Suppressor macrophage treated with lipopolysaccharide for 4 hours (primary cell): ENCODE measurements around the gene ST7L.
"Not testable (repeated sequence)": the region's sequence is repeated elsewhere in the genome, so short reads cannot be mapped to it uniquely, and the experiment has no call there.

Experiments
- DNase-seq: peaks from one replicate; pipeline ENCODE4 v3.0.0-alpha.2; 2020

Gene ST7L

GRCh38 chr1:112618721-112619517 lies at the start of gene ST7L:
Gene ST7L, minus strand, starts transcription at chr1:112619141. Its CDS starts 28 bp downstream, at chr1:112619113.
- DNase-seq: peak; percentile 69

- no peak for DNase-seq
These were observed 48.0 kb upstream of the ST7L start for GRCh38 chr1:112666946-112667345.

- DNase-seq: no peak
These were observed 46.9 kb upstream of the ST7L start for GRCh38 chr1:112665857-112666256.

GRCh38 chr1:112651205-112651604 lies 32.3 kb upstream of the ST7L start:
- no peak for DNase-seq

GRCh38 chr1:112646225-112646624 lies 27.3 kb upstream of the ST7L start:
- DNase-seq: no peak

- no peak for DNase-seq
These were observed 24.1 kb upstream of the ST7L start for GRCh38 chr1:112643080-112643479.

- DNase-seq: not testable (repeated sequence)
These were observed 21.5 kb upstream of the ST7L start for GRCh38 chr1:112640437-112640836.

- DNase-seq: no peak
These were observed 19.1 kb upstream of the ST7L start for GRCh38 chr1:112638110-112638428.

- DNase-seq: no peak
These were observed 18.5 kb upstream of the ST7L start for GRCh38 chr1:112637254-112638109.

GRCh38 chr1:112636597-112637253 lies 17.8 kb upstream of the ST7L start:
- peak; percentile 38 for DNase-seq

GRCh38 chr1:112636056-112636455 lies 17.1 kb upstream of the ST7L start:
- peak; percentile 53 for DNase-seq

GRCh38 chr1:112634367-112634766 lies 15.4 kb upstream of the ST7L start:
- no peak for DNase-seq

GRCh38 chr1:112633628-112634027 lies 14.7 kb upstream of the ST7L start:
- no peak for DNase-seq

GRCh38 chr1:112629256-112629655 lies 10.3 kb upstream of the ST7L start:
- no peak for DNase-seq

GRCh38 chr1:112628516-112628915 lies 9.6 kb upstream of the ST7L start:
- DNase-seq: no peak

GRCh38 chr1:112626887-112627286 lies 7.9 kb upstream of the ST7L start:
- DNase-seq: no peak

- no peak for DNase-seq
These were observed 7.3 kb upstream of the ST7L start for GRCh38 chr1:112626193-112626592.

- DNase-seq: peak; percentile 67
These were observed 6.8 kb upstream of the ST7L start for GRCh38 chr1:112625696-112626095.

- not testable (repeated sequence) for DNase-seq
These were observed 5.6 kb upstream of the ST7L start for GRCh38 chr1:112624493-112624892.

- DNase-seq: no peak
These were observed 1.4 kb upstream of the ST7L start for GRCh38 chr1:112620377-112620695.

- peak; percentile 97 for DNase-seq
These were observed 806 bp upstream of the ST7L start, which contains the start of gene CAPZA1 for GRCh38 chr1:112619518-112620376. Gene CAPZA1, plus strand, starts transcription at chr1:112619832. Its CDS starts 13 bp downstream, at chr1:112619845.

GRCh38 chr1:112618114-112618720 lies 724 bp downstream of the ST7L start:
- peak; percentile 53 for DNase-seq
